Nephron progenitor cell (in vitro differentiated cells): ENCODE results near the gene SRD5A1.

Source experiments
- DNase-seq: peaks from one replicate; pipeline ENCODE4 v3.0.0; 2021
- H3K27ac Mint-ChIP-seq: 2 replicates; pipeline ENCODE4 v1.8.0; 2021; ENCODE audit warnings: mild to moderate bottlenecking, moderate library complexity, mixed read lengths
- H3K27me3 Mint-ChIP-seq: 2 replicates; pipeline ENCODE4 v1.8.0; 2021; ENCODE audit warnings: mild to moderate bottlenecking, low read depth, mixed read lengths; ENCODE audit not compliant: poor library complexity
- H3K36me3 Mint-ChIP-seq: 2 replicates; pipeline ENCODE4 v1.8.0; 2021; ENCODE audit warnings: low read depth, mixed read lengths
- H3K4me1 Mint-ChIP-seq: 2 replicates; pipeline ENCODE4 v1.8.0; 2021; ENCODE audit warnings: mixed read lengths
- H3K4me3 Mint-ChIP-seq: 2 replicates; pipeline ENCODE4 v1.8.0; 2021; ENCODE audit warnings: mild to moderate bottlenecking, moderate library complexity, mixed read lengths
- H3K9me3 Mint-ChIP-seq: 2 replicates; pipeline ENCODE4 v1.8.0; 2021; ENCODE audit warnings: mild to moderate bottlenecking, moderate library complexity, mixed read lengths
- TF ChIP-seq, protein P1 (sequence below): fragments of 200-600 bp; sonication (generic); IDR thresholded peaks from 2 replicates; pipeline ENCODE4 v1.5.0; 2021; ENCODE audit warnings: antibody characterized with exemption

SRD5A1 gene

DNA sequence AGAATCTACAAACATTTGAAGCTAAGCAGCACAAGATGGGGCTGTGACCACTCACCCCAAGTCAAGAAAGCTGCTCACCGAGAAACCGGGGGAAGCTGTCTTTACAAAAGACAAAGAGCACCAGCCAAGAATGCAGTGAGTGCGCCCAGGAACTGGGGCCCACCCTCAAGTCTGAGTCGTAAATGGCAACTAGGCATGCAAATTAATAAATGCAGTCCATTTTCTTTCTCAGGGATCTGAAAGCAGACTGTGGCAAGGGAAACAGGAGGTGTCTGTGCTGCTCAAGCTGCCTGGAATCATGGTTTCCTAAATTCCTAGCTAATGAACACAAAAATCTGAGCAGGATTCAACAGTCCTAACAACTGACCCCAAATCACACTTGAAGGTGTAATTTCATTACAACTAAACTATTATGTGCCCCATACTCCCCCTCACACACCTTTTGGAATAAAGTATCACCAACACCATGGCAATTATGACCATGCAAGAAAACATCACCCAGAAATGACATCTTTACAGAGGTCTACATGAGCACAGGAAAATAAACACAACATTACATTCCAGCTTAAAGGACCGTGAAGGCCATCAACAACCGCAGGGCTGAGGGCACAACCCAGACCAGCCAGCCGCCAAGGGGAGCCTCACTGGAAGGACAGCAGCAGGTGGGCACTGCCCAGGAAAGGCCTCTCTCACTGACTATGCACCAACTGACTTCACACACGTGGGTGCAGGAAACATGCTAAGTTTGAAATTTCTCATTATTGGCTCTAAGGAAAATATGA is 18.0 kb upstream of the SRD5A1 start:
- Mint-ChIP-seq H3K27me3 (peaks cover 3% of the 10 kb centered on the region), H3K36me3 (peaks cover 67% of the 10 kb centered on the region)
- TF ChIP-seq, protein P1, sequence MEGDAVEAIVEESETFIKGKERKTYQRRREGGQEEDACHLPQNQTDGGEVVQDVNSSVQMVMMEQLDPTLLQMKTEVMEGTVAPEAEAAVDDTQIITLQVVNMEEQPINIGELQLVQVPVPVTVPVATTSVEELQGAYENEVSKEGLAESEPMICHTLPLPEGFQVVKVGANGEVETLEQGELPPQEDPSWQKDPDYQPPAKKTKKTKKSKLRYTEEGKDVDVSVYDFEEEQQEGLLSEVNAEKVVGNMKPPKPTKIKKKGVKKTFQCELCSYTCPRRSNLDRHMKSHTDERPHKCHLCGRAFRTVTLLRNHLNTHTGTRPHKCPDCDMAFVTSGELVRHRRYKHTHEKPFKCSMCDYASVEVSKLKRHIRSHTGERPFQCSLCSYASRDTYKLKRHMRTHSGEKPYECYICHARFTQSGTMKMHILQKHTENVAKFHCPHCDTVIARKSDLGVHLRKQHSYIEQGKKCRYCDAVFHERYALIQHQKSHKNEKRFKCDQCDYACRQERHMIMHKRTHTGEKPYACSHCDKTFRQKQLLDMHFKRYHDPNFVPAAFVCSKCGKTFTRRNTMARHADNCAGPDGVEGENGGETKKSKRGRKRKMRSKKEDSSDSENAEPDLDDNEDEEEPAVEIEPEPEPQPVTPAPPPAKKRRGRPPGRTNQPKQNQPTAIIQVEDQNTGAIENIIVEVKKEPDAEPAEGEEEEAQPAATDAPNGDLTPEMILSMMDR = no peak

DNA sequence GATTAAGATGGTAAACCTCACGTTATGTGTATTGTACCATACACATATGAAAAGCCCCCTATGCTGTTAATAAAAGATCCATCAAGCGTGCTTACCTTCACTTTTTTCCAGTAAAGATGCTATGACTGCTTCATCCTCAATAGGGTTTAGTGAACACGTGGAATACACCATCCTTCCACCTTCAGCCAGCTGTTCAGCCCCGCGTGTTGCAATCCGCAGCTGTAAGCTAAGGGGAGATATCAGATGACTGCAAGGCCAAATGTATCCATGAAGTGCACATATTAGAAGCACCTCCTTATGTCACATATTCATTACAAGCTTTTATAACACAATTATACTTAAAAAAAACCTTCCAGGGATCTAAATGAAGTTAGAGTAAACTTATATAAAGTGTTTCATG is 16.6 kb upstream of the SRD5A1 start:
- Mint-ChIP-seq H3K27ac (no peak overlapping the region), H3K4me1 (peaks cover 17% of the 10 kb centered on the region), H3K4me3 (no peak overlapping the region), H3K27me3 (peaks cover 3% of the 10 kb centered on the region), H3K36me3 (peaks cover 68% of the 10 kb centered on the region), H3K9me3 (no peaks in the 10 kb centered on the region)
- DNase-seq = no peak
- TF ChIP-seq, protein P1 = no peak

More for the DNA sequence above, 18.0 kb upstream of the SRD5A1 start:
- peaks cover 19% of the 10 kb centered on the region for H3K4me1 Mint-ChIP-seq
- peak overlapping the region; percentile 66 for H3K27ac Mint-ChIP-seq
- no peak overlapping the region for H3K4me3 Mint-ChIP-seq
- DNase-seq = no peak
- H3K9me3 Mint-ChIP-seq = no peaks in the 10 kb centered on the region

DNA sequence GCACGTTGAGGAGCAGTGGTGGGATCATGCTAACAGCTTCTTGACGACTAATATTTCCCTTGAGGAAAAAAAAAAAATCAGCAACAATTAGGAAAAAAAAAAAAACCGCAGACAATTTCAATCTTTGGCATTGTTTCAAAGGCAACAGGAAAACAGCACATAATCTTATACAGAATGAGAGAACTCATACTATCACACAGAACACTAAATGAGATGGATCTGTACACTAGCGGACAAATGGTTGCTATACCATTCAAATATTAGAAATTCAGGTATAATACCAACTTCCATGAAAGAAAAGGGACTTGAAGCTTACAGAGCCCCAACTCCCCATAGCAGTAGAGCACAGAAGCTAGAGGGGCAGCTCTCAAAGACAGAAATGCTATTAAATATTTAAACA is 10.0 kb upstream of the SRD5A1 start:
- TF ChIP-seq, protein P1 = no peak
- Mint-ChIP-seq H3K4me3 (no peak overlapping the region), H3K9me3 (no peaks in the 10 kb centered on the region), H3K27ac (no peak overlapping the region), H3K27me3 (no peaks in the 10 kb centered on the region), H3K4me1 (no peaks in the 10 kb centered on the region), H3K36me3 (peaks cover 71% of the 10 kb centered on the region)
- DNase-seq = no peak

DNA sequence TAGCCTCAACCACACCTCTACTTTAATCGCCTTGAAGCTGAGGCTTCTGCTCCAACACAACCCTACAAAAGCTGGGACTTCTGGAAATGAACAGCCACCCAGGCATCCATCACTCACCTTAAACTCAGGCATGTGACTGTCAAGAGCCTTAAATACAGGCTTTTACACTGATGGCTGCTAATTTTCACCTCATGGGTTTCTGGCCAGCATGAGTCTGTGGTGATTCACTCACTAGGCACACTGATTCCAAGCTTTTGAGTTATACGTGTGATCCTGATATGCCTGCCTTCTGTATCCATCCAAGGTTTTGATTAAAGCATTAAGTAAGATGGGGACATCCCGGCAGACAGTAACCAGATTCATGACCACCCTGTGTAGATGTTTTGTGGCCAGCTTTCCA is 9.3 kb upstream of the SRD5A1 start:
- peaks cover 74% of the 10 kb centered on the region for H3K36me3 Mint-ChIP-seq
- no peaks in the 10 kb centered on the region for H3K9me3 Mint-ChIP-seq

DNA sequence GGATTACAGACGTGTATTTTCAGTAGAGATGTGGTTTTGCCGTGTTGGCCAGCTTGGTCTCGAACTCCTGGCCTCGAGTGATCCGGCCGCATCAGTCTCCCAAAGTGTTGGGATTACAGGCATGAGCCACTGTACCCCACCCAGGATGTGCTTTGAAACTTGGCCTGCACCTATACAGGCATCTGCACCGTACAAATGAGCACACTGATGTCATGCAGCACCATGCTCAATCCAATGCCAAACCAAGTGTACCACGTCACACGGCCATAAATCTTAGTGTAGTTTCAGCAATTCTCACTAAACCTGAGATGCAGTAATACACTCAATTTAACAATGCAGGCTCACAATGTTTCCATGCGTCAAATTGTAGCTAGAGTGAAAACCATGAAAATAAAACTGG is 6.7 kb upstream of the SRD5A1 start:
- peaks cover 82% of the 10 kb centered on the region for H3K36me3 Mint-ChIP-seq
- no peaks in the 10 kb centered on the region for H3K27me3 Mint-ChIP-seq
- H3K4me1 Mint-ChIP-seq = peaks cover 7% of the 10 kb centered on the region
- DNase-seq = no peak
- H3K4me3 Mint-ChIP-seq = no peak overlapping the region
- no peak overlapping the region for H3K27ac Mint-ChIP-seq
- TF ChIP-seq, protein P1 = no peak
- no peaks in the 10 kb centered on the region for H3K9me3 Mint-ChIP-seq

More for the DNA sequence above, 9.3 kb upstream of the SRD5A1 start:
- H3K27ac Mint-ChIP-seq = peak overlapping the region; percentile 22
- H3K27me3 Mint-ChIP-seq = no peaks in the 10 kb centered on the region
- TF ChIP-seq, protein P1 = no peak
- DNase-seq = no peak
- H3K4me3 Mint-ChIP-seq = no peak overlapping the region
- H3K4me1 Mint-ChIP-seq = no peaks in the 10 kb centered on the region

DNA sequence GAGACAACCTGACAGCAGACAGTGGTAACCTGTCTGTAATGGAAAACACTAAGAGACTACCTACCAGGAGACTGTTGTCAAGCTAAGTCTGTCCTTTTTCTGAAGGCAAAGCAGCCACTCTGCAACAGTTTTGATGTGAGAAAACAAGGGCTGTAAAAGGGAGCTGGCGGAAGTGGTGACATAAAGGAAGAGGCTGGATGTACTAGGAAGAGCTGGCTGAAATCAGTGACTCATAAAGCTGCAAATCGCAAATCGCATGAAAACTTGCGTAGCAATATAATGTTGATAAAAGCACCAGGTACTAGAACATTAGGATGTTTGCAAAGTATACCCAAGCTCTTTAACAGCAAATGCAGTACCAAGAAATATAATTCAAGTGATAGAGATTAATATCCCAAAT is 1.8 kb upstream of the SRD5A1 start:
- peak overlapping the region; percentile 99 for H3K4me3 Mint-ChIP-seq
- H3K9me3 Mint-ChIP-seq = no peaks in the 10 kb centered on the region
- H3K36me3 Mint-ChIP-seq = peaks cover 41% of the 10 kb centered on the region
- DNase-seq = no peak
- no peak overlapping the region for H3K27ac Mint-ChIP-seq
- peaks cover 24% of the 10 kb centered on the region for H3K4me1 Mint-ChIP-seq
- H3K27me3 Mint-ChIP-seq = peaks cover 3% of the 10 kb centered on the region
- TF ChIP-seq, protein P1 = no peak
